H9 (cell line): Measurements from ENCODE around the gene PACSIN2. TPM values are rescaled to one million over a fixed set of nuclear protein-coding genes. Genes with fewer than 3 reads are reported as not detected.

Experiments
- DNase-seq: peaks from one replicate; pipeline ENCODE4 v3.0.0-alpha.2; 2017
- H2AFZ ChIP-seq: one replicate; pipeline ENCODE4 v1.6.1; 2013; ENCODE audit warnings: mild to moderate bottlenecking, low read length, control low read depth, moderate library complexity
- H2AK5ac ChIP-seq: 2 replicates; pipeline ENCODE4 v1.6.1; 2013; ENCODE audit warnings: low read length, control low read depth, mixed read lengths; ENCODE audit not compliant: insufficient read length
- H2BK120ac ChIP-seq: one replicate; pipeline ENCODE4 v1.6.1; 2013; ENCODE audit warnings: low read depth, mild to moderate bottlenecking, low read length, control low read depth, inconsistent platforms; ENCODE audit not compliant: poor library complexity, severe bottlenecking
- H2BK12ac ChIP-seq: 2 replicates; pipeline ENCODE4 v1.6.1; 2013; ENCODE audit warnings: low read length, control low read depth, mixed read lengths, low read depth; ENCODE audit not compliant: insufficient read length
- H2BK15ac ChIP-seq: 2 replicates; pipeline ENCODE4 v1.6.1; 2013; ENCODE audit warnings: low read depth, low read length, control low read depth
- H2BK20ac ChIP-seq: one replicate; pipeline ENCODE4 v1.6.1; 2013; ENCODE audit warnings: low read depth, mild to moderate bottlenecking, low read length, control low read depth, inconsistent platforms; ENCODE audit not compliant: poor library complexity, severe bottlenecking
- H2BK5ac ChIP-seq: 2 replicates; pipeline ENCODE4 v1.6.1; 2013; ENCODE audit warnings: low read length, control low read depth, mixed read lengths; ENCODE audit not compliant: insufficient read length
- H3K14ac ChIP-seq: 2 replicates; pipeline ENCODE4 v1.6.1; 2013; ENCODE audit warnings: low read length, control low read depth; ENCODE audit not compliant: insufficient read depth
- H3K18ac ChIP-seq: 2 replicates; pipeline ENCODE4 v1.6.1; 2013; ENCODE audit warnings: low read depth, mild to moderate bottlenecking, mixed read lengths, low read length, control low read depth; ENCODE audit not compliant: insufficient read length
- H3K23ac ChIP-seq: 2 replicates; pipeline ENCODE4 v1.6.1; 2013; ENCODE audit warnings: low read length, control low read depth, mixed read lengths, low read depth; ENCODE audit not compliant: insufficient read length
- H3K23me2 ChIP-seq: 2 replicates; pipeline ENCODE4 v1.6.1; 2013; ENCODE audit warnings: low read depth, mild to moderate bottlenecking, mixed read lengths, low read length, control low read depth; ENCODE audit not compliant: insufficient read length, poor library complexity, severe bottlenecking
- H3K27ac ChIP-seq: 2 replicates; pipeline ENCODE4 v1.5.1; 2013; ENCODE audit warnings: low read length, control low read depth, mixed read lengths, low read depth; ENCODE audit not compliant: insufficient read length
- H3K27me3 ChIP-seq: 2 replicates; pipeline ENCODE4 v1.6.1; 2013; ENCODE audit warnings: low read length, control low read depth, inconsistent platforms; ENCODE audit not compliant: insufficient read depth
- H3K4ac ChIP-seq: 2 replicates; pipeline ENCODE4 v1.6.1; 2013; ENCODE audit warnings: low read depth, mild to moderate bottlenecking, control low read depth, inconsistent platforms, low read length, moderate library complexity
- H3K4me1 ChIP-seq: 2 replicates; pipeline ENCODE4 v1.6.1; 2013; ENCODE audit warnings: low read length, control low read depth, inconsistent platforms; ENCODE audit not compliant: insufficient read depth
- H3K4me2 ChIP-seq: 2 replicates; pipeline ENCODE4 v1.6.1; 2013; ENCODE audit warnings: low read length, control low read depth, mixed read lengths; ENCODE audit not compliant: insufficient read length, insufficient read depth
- H3K56ac ChIP-seq: 2 replicates; pipeline ENCODE4 v1.6.1; 2013; ENCODE audit warnings: low read depth, mild to moderate bottlenecking, mixed read lengths, low read length, control low read depth; ENCODE audit not compliant: insufficient read length
- H3K79me1 ChIP-seq: 2 replicates; pipeline ENCODE4 v1.6.1; 2013; ENCODE audit warnings: low read depth, mild to moderate bottlenecking, moderate library complexity, low read length, control low read depth, inconsistent platforms; ENCODE audit not compliant: insufficient read depth, poor library complexity, severe bottlenecking
- H3K79me2 ChIP-seq: 2 replicates; pipeline ENCODE4 v1.6.1; 2013; ENCODE audit warnings: low read length, control low read depth, inconsistent platforms; ENCODE audit not compliant: insufficient read depth
- H3K9ac ChIP-seq: 2 replicates; pipeline ENCODE4 v1.6.1; 2013; ENCODE audit warnings: low read length, control low read depth, mixed read lengths; ENCODE audit not compliant: insufficient read length; ENCODE audit errors: extremely low read depth
- H3K9me3 ChIP-seq: one replicate; pipeline ENCODE4 v1.6.1; 2013; ENCODE audit warnings: low read depth, low read length, inconsistent platforms; ENCODE audit not compliant: control insufficient read depth
- H3T11ph ChIP-seq: one replicate; pipeline ENCODE4 v1.6.1; 2013; ENCODE audit warnings: mild to moderate bottlenecking, low read length, control low read depth, inconsistent platforms
- H4K20me1 ChIP-seq: one replicate; pipeline ENCODE4 v1.6.1; 2013; ENCODE audit not compliant: control insufficient read depth, insufficient read length, insufficient read depth
- H4K5ac ChIP-seq: 2 replicates; pipeline ENCODE4 v1.6.1; 2013; ENCODE audit warnings: low read depth, mild to moderate bottlenecking, mixed read lengths, low read length, control low read depth; ENCODE audit not compliant: insufficient read length
- H4K8ac ChIP-seq: replicated peaks from 2 replicates; pipeline ENCODE4 v1.6.1; 2013; ENCODE audit warnings: low read length, control low read depth, mixed read lengths, low read depth; ENCODE audit not compliant: insufficient read length
- H4K91ac ChIP-seq: 2 replicates; pipeline ENCODE4 v1.6.1; 2013; ENCODE audit warnings: low read depth, mild to moderate bottlenecking, moderate library complexity, mixed read lengths, low read length, control low read depth; ENCODE audit not compliant: insufficient read length
- H3K27ac Mint-ChIP-seq, 3 experiments: 2 replicates in 2 of 3; 3 replicates in 1 of 3; pipeline ENCODE4 v1.8.0; 2020 to 2021; ENCODE audit warnings: mixed read lengths in 3 of 3, mild to moderate bottlenecking in 1 of 3, moderate library complexity in 1 of 3
- H3K27me3 Mint-ChIP-seq: 2 replicates; pipeline ENCODE4 v1.8.0; 2021; ENCODE audit warnings: low read depth, mild to moderate bottlenecking, moderate library complexity, mixed read lengths
- H3K36me3 Mint-ChIP-seq, 3 experiments: 2 replicates in 2 of 3; 3 replicates in 1 of 3; pipeline ENCODE4 v1.8.0; 2020 to 2021; ENCODE audit warnings: low read depth in 3 of 3, mixed read lengths in 3 of 3; ENCODE audit not compliant: insufficient read depth in 1 of 3
- H3K4me1 Mint-ChIP-seq, 2 experiments: 2 replicates each; pipeline ENCODE4 v1.8.0; 2020; ENCODE audit warnings: mixed read lengths in 2 of 2
- H3K4me3 Mint-ChIP-seq, 2 experiments: 2 replicates in 1 of 2; 3 replicates in 1 of 2; pipeline ENCODE4 v1.8.0; 2020 to 2021; ENCODE audit warnings: mild to moderate bottlenecking in 2 of 2, mixed read lengths in 2 of 2, moderate library complexity in 1 of 2
- H3K9me3 Mint-ChIP-seq, 2 experiments: 2 replicates in 1 of 2; 3 replicates in 1 of 2; pipeline ENCODE4 v1.8.0; 2020; ENCODE audit warnings: mild to moderate bottlenecking in 2 of 2, mixed read lengths in 2 of 2, moderate library complexity in 1 of 2
- CTCF ChIP-seq: fragments of 200-600 bp; sonication (generic); conservative IDR thresholded peaks from 3 replicates; pipeline ENCODE4 v1.8.0; 2021; ENCODE audit warnings: antibody characterized with exemption, mild to moderate bottlenecking
- WGBS: extraction: QIAGEN DNeasy Blood & Tissue Kit; methylation state at CpG from one replicate; pipeline ENCODE4 v1.1.7; 2013; ENCODE audit warnings: missing lambda C conversion rate, low lambda C conversion rate, mixed read lengths; ENCODE audit not compliant: insufficient read length; ENCODE audit errors: extremely low coverage; 5-methylcytosine and 5-hydroxymethylcytosine counted together
- total RNA-seq: library from RNA; stranded (reverse); gene quantifications from 2 replicates; pipeline ENCODE4 v1.2.1, GENCODE V29; 2021

Gene PACSIN2
- total RNA-seq, 1 experiment from 2014 or later: 62.3 TPM

- no peak overlapping the region for H4K5ac ChIP-seq
- TF ChIP-seq CTCF: no peak
- no peak overlapping the region for H4K91ac ChIP-seq
- H3K9me3 Mint-ChIP-seq: no peaks in the 10 kb centered on the region; a peak in 1 of 5 replicates
- H2BK120ac ChIP-seq: no peak overlapping the region
- no peaks in the 10 kb centered on the region for H3K27me3 Mint-ChIP-seq
- no peaks in the 10 kb centered on the region for H3K23me2 ChIP-seq
- H2BK15ac ChIP-seq: no peak overlapping the region
- no peaks in the 10 kb centered on the region for H3K27me3 ChIP-seq
- H3K27ac Mint-ChIP-seq: no peak overlapping the region
- H2AFZ ChIP-seq: no peak overlapping the region
- no peaks in the 10 kb centered on the region for H4K20me1 ChIP-seq
- no peak overlapping the region for H3K4ac ChIP-seq
- H3K4me2 ChIP-seq: no peak overlapping the region
- H3K9ac ChIP-seq: no peak overlapping the region
- H3K79me1 ChIP-seq: no peaks in the 10 kb centered on the region
- H3K14ac ChIP-seq: no peak overlapping the region
- no peak overlapping the region for H3K23ac ChIP-seq
- WGBS: no CpG with 5 or more reads among the region's 4 CpGs
- H3K79me2 ChIP-seq: no peaks in the 10 kb centered on the region
- no peak overlapping the region for H2BK12ac ChIP-seq
- H3K36me3 Mint-ChIP-seq: peaks cover 5 to 14% (median 8%) of the 10 kb centered on the region in 3 experiments; a peak in 5 of 7 replicates
- no peak overlapping the region for H2AK5ac ChIP-seq
- H3T11ph ChIP-seq: no peak overlapping the region
- no peak overlapping the region for H2BK5ac ChIP-seq
- H2BK20ac ChIP-seq: no peak overlapping the region
- H3K18ac ChIP-seq: no peak overlapping the region
- no peak overlapping the region for H3K4me3 Mint-ChIP-seq
- no peak overlapping the region for H3K27ac ChIP-seq
- no peak for DNase-seq
- H3K4me1 ChIP-seq: no peaks in the 10 kb centered on the region
- H3K56ac ChIP-seq: no peak overlapping the region
- no peak overlapping the region for H4K8ac ChIP-seq
- no peaks in the 10 kb centered on the region for H3K4me1 Mint-ChIP-seq
- no peaks in the 10 kb centered on the region for H3K9me3 ChIP-seq
Observed at GRCh38 chr22:42837556-42837955, 177.4 kb downstream of the PACSIN2 start.
